ENCODE measurements around the gene CLRN3. TPM values are rescaled to one million over a fixed set of nuclear protein-coding genes. Genes with fewer than 3 reads are reported as not detected.

Gene CLRN3
- total RNA-seq, 2 donors from 2014 or later = not detected

GRCh38 chr10:127915324-127915723 lies 22.6 kb upstream of the CLRN3 start:
- no peak for DNase-seq
- peaks cover 6% of the 10 kb centered on the region for H3K4me1 Mint-ChIP-seq
- H3K27me3 Mint-ChIP-seq (ENCODE audit: insufficient read depth) = peaks cover 5% of the 10 kb centered on the region
- no peaks in the 10 kb centered on the region for H3K9me3 ChIP-seq (ENCODE audit: control insufficient read depth, low read length)
- H3K4me1 ChIP-seq (ENCODE audit: control insufficient read depth, insufficient read depth, low read length) = no peaks in the 10 kb centered on the region
- no peak overlapping the region for H3K4me3 ChIP-seq (ENCODE audit: low read length)
- H3K27ac ChIP-seq (ENCODE audit: low read depth, low read length) = no peak overlapping the region
- H3K36me3 ChIP-seq (ENCODE audit: control insufficient read depth, insufficient read depth, low read length) = no peaks in the 10 kb centered on the region
- H3K4me3 Mint-ChIP-seq = no peak overlapping the region
- H3K9me3 Mint-ChIP-seq = no peaks in the 10 kb centered on the region
- peaks cover 3% of the 10 kb centered on the region for H3K27me3 ChIP-seq (ENCODE audit: control insufficient read depth, insufficient read depth, low read length, poor library complexity, severe bottlenecking)
- H3K27ac Mint-ChIP-seq = no peak overlapping the region
- no peak overlapping the region for H3K9ac ChIP-seq (ENCODE audit: extremely low read depth, low read length, poor library complexity, severe bottlenecking)
- TF ChIP-seq CTCF (conservative IDR thresholded peaks at IDR 0.05) = no peak
- H3K36me3 Mint-ChIP-seq (ENCODE audit: low read depth) = no peaks in the 10 kb centered on the region
- 93 to 95% methylated on average over 4 of the region's 4 CpGs for WGBS, 2 experiments (ENCODE audit: insufficient coverage in 1 of 2, insufficient read length in 1 of 2)

GRCh38 chr10:127913368-127913759 lies 20.6 kb upstream of the CLRN3 start:
- no peak overlapping the region for H3K27ac Mint-ChIP-seq
- no peaks in the 10 kb centered on the region for H3K9me3 Mint-ChIP-seq
- no peak for TF ChIP-seq CTCF (conservative IDR thresholded peaks at IDR 0.05)
- H3K27me3 Mint-ChIP-seq (ENCODE audit: insufficient read depth) = peaks cover 25% of the 10 kb centered on the region
- H3K36me3 Mint-ChIP-seq (ENCODE audit: low read depth) = no peaks in the 10 kb centered on the region
- Histone ChIP-seq H3K27ac (ENCODE audit: low read depth, low read length) (no peak overlapping the region), H3K9me3 (ENCODE audit: control insufficient read depth, low read length) (no peaks in the 10 kb centered on the region), H3K9ac (ENCODE audit: extremely low read depth, low read length, poor library complexity, severe bottlenecking) (no peak overlapping the region), H3K36me3 (ENCODE audit: control insufficient read depth, insufficient read depth, low read length) (no peaks in the 10 kb centered on the region), H3K4me1 (ENCODE audit: control insufficient read depth, insufficient read depth, low read length) (no peaks in the 10 kb centered on the region), H3K4me3 (ENCODE audit: low read length) (no peak overlapping the region), H3K27me3 (ENCODE audit: control insufficient read depth, insufficient read depth, low read length, poor library complexity, severe bottlenecking) (peaks cover 22% of the 10 kb centered on the region)
- peaks cover 6% of the 10 kb centered on the region for H3K4me1 Mint-ChIP-seq
- H3K4me3 Mint-ChIP-seq = no peak overlapping the region
- DNase-seq = no peak
- 86 to 91% methylated on average over 6 to 8 of the region's 8 CpGs for WGBS, 2 experiments (ENCODE audit: insufficient coverage in 1 of 2, insufficient read length in 1 of 2)

- Mint-ChIP-seq H3K36me3 (ENCODE audit: low read depth) (no peaks in the 10 kb centered on the region), H3K4me3 (no peak overlapping the region), H3K4me1 (peaks cover 6% of the 10 kb centered on the region), H3K9me3 (no peaks in the 10 kb centered on the region), H3K27ac (no peak overlapping the region), H3K27me3 (ENCODE audit: insufficient read depth) (peaks cover 30% of the 10 kb centered on the region)
- Histone ChIP-seq H3K9me3 (ENCODE audit: control insufficient read depth, low read length) (no peaks in the 10 kb centered on the region), H3K9ac (ENCODE audit: extremely low read depth, low read length, poor library complexity, severe bottlenecking) (no peak overlapping the region), H3K36me3 (ENCODE audit: control insufficient read depth, insufficient read depth, low read length) (no peaks in the 10 kb centered on the region), H3K4me3 (ENCODE audit: low read length) (no peak overlapping the region), H3K27ac (ENCODE audit: low read depth, low read length) (no peak overlapping the region), H3K4me1 (ENCODE audit: control insufficient read depth, insufficient read depth, low read length) (no peaks in the 10 kb centered on the region), H3K27me3 (ENCODE audit: control insufficient read depth, insufficient read depth, low read length, poor library complexity, severe bottlenecking) (peaks cover 28% of the 10 kb centered on the region)
- no peak for TF ChIP-seq CTCF (conservative IDR thresholded peaks at IDR 0.05)
- WGBS, 2 experiments (ENCODE audit: insufficient coverage in 1 of 2, insufficient read length in 1 of 2) = 92 to 93% methylated on average over 10 to 12 of the region's 12 CpGs
- no peak for DNase-seq
Observed at GRCh38 chr10:127912607-127913367, 20.0 kb upstream of the CLRN3 start.
